SK-N-SH (cell line): ENCODE results near the gene SLPI.

ENCODE experiments used
- EP300 ChIP-seq, 2 experiments: IDR thresholded peaks; 2 replicates each; pipeline versions ENCODE4 v1.4.0 to v1.6.1; 2012; ENCODE audit warnings: borderline replicate concordance in 1 of 2, low read depth in 1 of 2, low read length in 1 of 2
- EZH2phosphoT487 ChIP-seq: fragments of 200-600 bp; sonication (generic); IDR thresholded peaks from 2 replicates; pipeline ENCODE4 v1.6.1; 2017; ENCODE audit warnings: low read depth, mixed run types, mild to moderate bottlenecking, antibody characterized with exemption, moderate library complexity, borderline replicate concordance
- NFIC ChIP-seq: IDR thresholded peaks from 2 replicates; pipeline ENCODE4 v1.4.0; 2012; ENCODE audit warnings: borderline replicate concordance
- POLR2AphosphoS5 ChIP-seq: IDR thresholded peaks from 2 replicates; pipeline ENCODE4 v1.6.1; 2012; ENCODE audit warnings: low read depth, low read length
- RFX5 ChIP-seq: IDR thresholded peaks from 2 replicates; pipeline ENCODE4 v1.6.1; 2012; ENCODE audit warnings: mild to moderate bottlenecking, improper control_type of control experiment, low read length
- TF ChIP-seq, protein P1 (sequence below): fragments of 200-600 bp; sonication (generic); IDR thresholded peaks from 2 replicates; pipeline ENCODE4 v1.6.1; 2017; ENCODE audit warnings: antibody characterized with exemption, mild to moderate bottlenecking, moderate library complexity
- TF ChIP-seq, protein P2 (sequence below): IDR thresholded peaks from 2 replicates; pipeline ENCODE4 v1.4.0; 2012; ENCODE audit warnings: low read depth

DNA sequence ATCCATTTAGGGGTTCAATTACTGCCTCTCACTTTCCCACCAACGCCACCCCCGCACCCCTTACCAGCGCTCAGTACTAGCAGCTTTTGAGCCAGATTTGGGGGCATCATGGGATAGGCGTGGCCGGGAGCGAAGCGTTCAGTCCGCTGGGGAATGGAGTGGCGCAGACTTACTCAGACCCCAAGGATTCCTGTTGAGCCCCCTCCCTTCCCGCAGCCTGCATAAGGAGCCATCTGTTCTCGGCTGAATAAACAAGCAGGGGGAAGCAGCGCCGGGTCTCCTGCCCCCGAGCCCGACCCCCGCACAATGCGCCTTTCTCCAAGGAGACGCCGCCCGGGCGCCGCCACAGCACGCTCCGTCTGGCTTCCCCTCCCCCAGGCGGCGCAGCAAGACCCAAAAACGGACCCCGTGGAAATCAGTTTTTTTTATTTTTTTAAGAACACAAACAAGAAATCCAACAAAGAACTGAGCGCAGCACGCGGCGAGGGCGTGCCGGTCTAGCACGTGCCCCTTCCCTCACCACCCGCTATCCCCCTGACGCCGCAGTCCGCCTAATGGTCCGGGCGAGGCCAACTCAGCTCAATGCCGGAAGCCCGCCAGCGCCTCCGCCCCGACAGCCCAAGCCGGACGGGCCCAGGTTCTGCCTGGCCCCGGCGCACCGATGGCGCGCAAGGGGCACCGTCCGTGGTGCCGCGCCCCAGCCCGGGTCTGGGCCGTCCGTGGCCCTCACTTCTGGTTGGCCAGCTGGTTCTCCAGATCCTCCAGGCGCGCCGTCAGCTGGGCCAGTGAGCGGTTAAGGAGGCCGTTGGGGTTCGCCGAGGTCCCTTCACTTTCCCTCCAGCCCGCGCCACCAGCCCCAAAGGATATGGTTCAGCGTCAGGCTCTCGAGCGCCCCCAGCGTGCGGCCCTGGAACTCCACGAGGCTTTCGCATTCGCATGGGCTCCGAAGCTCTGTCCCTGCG, 39.0 kb upstream of the SLPI start:
- TF ChIP-seq EP300 (IDR thresholded peaks at IDR 0.05; ENCODE audit: borderline replicate concordance in 1 of 2, low read depth in 1 of 2, low read length in 1 of 2) (no peak), RFX5 (no peak), EZH2phosphoT487 (no peak), POLR2AphosphoS5 (no peak), NFIC (no peak)
- TF ChIP-seq, protein P1, sequence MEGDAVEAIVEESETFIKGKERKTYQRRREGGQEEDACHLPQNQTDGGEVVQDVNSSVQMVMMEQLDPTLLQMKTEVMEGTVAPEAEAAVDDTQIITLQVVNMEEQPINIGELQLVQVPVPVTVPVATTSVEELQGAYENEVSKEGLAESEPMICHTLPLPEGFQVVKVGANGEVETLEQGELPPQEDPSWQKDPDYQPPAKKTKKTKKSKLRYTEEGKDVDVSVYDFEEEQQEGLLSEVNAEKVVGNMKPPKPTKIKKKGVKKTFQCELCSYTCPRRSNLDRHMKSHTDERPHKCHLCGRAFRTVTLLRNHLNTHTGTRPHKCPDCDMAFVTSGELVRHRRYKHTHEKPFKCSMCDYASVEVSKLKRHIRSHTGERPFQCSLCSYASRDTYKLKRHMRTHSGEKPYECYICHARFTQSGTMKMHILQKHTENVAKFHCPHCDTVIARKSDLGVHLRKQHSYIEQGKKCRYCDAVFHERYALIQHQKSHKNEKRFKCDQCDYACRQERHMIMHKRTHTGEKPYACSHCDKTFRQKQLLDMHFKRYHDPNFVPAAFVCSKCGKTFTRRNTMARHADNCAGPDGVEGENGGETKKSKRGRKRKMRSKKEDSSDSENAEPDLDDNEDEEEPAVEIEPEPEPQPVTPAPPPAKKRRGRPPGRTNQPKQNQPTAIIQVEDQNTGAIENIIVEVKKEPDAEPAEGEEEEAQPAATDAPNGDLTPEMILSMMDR, result peak; percentile 83
- TF ChIP-seq, protein P2, sequence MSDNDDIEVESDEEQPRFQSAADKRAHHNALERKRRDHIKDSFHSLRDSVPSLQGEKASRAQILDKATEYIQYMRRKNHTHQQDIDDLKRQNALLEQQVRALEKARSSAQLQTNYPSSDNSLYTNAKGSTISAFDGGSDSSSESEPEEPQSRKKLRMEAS, result peak; percentile 23
